ENCODE results near the gene CCDC180.

- TF ChIP-seq POLR2A (IDR thresholded peaks at IDR 0.05), result no peak
- TF ChIP-seq, protein P1, sequence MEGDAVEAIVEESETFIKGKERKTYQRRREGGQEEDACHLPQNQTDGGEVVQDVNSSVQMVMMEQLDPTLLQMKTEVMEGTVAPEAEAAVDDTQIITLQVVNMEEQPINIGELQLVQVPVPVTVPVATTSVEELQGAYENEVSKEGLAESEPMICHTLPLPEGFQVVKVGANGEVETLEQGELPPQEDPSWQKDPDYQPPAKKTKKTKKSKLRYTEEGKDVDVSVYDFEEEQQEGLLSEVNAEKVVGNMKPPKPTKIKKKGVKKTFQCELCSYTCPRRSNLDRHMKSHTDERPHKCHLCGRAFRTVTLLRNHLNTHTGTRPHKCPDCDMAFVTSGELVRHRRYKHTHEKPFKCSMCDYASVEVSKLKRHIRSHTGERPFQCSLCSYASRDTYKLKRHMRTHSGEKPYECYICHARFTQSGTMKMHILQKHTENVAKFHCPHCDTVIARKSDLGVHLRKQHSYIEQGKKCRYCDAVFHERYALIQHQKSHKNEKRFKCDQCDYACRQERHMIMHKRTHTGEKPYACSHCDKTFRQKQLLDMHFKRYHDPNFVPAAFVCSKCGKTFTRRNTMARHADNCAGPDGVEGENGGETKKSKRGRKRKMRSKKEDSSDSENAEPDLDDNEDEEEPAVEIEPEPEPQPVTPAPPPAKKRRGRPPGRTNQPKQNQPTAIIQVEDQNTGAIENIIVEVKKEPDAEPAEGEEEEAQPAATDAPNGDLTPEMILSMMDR (IDR thresholded peaks at IDR 0.05), result no peak
Measured at GRCh38 chr9:97309260-97309659, 1.8 kb downstream of the CCDC180 start.

Data from heart left ventricle (tissue), 13 donors.